Nephron progenitor cell (in vitro differentiated cells): Measurements from ENCODE around the gene CNTNAP1.
"Not testable (repeated sequence)": the region's sequence is repeated elsewhere in the genome, so short reads cannot be mapped to it uniquely, and the experiment has no call there.

Experiments
- DNase-seq: peaks from one replicate; pipeline ENCODE4 v3.0.0; 2021
- H3K27ac Mint-ChIP-seq: 2 replicates; pipeline ENCODE4 v1.8.0; 2021; ENCODE audit warnings: mild to moderate bottlenecking, moderate library complexity, mixed read lengths
- H3K27me3 Mint-ChIP-seq: 2 replicates; pipeline ENCODE4 v1.8.0; 2021; ENCODE audit warnings: mild to moderate bottlenecking, low read depth, mixed read lengths; ENCODE audit not compliant: poor library complexity
- H3K36me3 Mint-ChIP-seq: 2 replicates; pipeline ENCODE4 v1.8.0; 2021; ENCODE audit warnings: low read depth, mixed read lengths
- H3K4me1 Mint-ChIP-seq: 2 replicates; pipeline ENCODE4 v1.8.0; 2021; ENCODE audit warnings: mixed read lengths
- H3K4me3 Mint-ChIP-seq: 2 replicates; pipeline ENCODE4 v1.8.0; 2021; ENCODE audit warnings: mild to moderate bottlenecking, moderate library complexity, mixed read lengths
- H3K9me3 Mint-ChIP-seq: 2 replicates; pipeline ENCODE4 v1.8.0; 2021; ENCODE audit warnings: mild to moderate bottlenecking, moderate library complexity, mixed read lengths
- TF ChIP-seq, protein P1 (sequence below): fragments of 200-600 bp; sonication (generic); IDR thresholded peaks from 2 replicates; pipeline ENCODE4 v1.5.0; 2021; ENCODE audit warnings: antibody characterized with exemption

Gene CNTNAP1

DNA sequence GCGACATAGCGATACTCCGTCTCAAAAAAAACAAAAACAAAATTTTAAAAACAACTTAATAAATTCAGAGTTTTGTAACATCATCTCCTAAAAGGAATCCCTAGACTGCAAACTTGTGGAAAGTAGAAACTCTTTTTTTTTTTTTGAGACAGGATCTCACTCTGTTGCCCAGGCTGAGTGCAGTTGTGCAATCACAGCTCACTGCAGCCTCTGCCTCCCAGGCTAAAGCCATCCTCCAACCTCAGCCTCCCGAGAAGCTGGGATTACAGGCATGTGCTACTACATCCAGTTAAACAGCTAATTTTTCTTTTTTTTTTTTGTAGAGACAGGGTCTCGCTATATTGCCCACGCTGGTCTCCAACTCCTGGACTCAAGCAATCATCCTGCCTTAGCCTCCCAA lies 42.8 kb downstream of the CNTNAP1 start:
- no peak overlapping the region for H3K27ac Mint-ChIP-seq
- no peak for DNase-seq
- H3K9me3 Mint-ChIP-seq: no peaks in the 10 kb centered on the region
- H3K4me3 Mint-ChIP-seq: no peak overlapping the region
- no peaks in the 10 kb centered on the region for H3K4me1 Mint-ChIP-seq
- peaks cover 50% of the 10 kb centered on the region for H3K36me3 Mint-ChIP-seq
- TF ChIP-seq, protein P1, sequence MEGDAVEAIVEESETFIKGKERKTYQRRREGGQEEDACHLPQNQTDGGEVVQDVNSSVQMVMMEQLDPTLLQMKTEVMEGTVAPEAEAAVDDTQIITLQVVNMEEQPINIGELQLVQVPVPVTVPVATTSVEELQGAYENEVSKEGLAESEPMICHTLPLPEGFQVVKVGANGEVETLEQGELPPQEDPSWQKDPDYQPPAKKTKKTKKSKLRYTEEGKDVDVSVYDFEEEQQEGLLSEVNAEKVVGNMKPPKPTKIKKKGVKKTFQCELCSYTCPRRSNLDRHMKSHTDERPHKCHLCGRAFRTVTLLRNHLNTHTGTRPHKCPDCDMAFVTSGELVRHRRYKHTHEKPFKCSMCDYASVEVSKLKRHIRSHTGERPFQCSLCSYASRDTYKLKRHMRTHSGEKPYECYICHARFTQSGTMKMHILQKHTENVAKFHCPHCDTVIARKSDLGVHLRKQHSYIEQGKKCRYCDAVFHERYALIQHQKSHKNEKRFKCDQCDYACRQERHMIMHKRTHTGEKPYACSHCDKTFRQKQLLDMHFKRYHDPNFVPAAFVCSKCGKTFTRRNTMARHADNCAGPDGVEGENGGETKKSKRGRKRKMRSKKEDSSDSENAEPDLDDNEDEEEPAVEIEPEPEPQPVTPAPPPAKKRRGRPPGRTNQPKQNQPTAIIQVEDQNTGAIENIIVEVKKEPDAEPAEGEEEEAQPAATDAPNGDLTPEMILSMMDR: no peak
- H3K27me3 Mint-ChIP-seq: no peaks in the 10 kb centered on the region

DNA sequence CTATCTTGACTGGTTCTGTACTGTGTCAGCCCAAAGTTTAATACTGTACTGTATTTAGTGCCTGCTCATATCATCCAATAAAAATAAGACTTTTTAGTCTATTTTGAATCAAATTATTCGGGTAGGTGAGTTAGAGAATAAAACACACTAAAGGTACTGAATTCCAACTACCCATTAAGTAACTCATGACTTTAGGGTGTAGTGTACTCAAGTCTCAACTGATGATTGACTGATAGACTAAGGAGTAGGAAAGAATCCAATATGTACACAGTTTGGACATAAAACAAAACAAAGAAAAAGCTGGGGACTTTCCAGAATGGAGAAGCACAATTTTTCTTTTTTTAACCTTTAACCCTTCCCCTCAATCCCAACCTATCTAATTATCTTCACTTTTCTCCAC lies 58.4 kb downstream of the CNTNAP1 start:
- H3K4me3 Mint-ChIP-seq: no peak overlapping the region
- H3K27ac Mint-ChIP-seq: peak overlapping the region; percentile 83
- no peak for DNase-seq
- TF ChIP-seq, protein P1: no peak
- peaks cover 8% of the 10 kb centered on the region for H3K27me3 Mint-ChIP-seq
- H3K9me3 Mint-ChIP-seq: peaks cover 8% of the 10 kb centered on the region
- H3K36me3 Mint-ChIP-seq: peaks cover 8% of the 10 kb centered on the region
- peaks cover 16% of the 10 kb centered on the region for H3K4me1 Mint-ChIP-seq

DNA sequence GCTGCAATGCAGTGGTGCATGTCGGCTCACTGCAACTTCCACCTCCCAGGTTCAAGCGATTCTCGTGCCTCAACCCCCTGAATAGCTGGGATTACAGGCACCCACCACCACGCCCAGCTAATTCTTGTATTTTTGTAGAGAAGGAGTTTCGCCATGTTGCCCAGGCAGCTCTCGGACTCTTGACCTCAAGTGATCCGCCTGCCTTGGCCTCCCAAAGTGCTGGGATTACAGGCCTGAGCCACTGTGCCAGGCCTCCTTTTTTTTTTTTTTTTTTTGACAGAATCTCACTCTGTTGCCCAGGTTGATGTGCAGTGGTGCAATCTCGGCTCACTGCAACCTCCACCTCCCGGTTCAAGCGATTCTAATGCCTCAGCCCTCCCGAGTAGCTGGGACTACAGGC lies 60.6 kb downstream of the CNTNAP1 start:
- not testable (repeated sequence) for H3K36me3 Mint-ChIP-seq, DNase-seq

DNA sequence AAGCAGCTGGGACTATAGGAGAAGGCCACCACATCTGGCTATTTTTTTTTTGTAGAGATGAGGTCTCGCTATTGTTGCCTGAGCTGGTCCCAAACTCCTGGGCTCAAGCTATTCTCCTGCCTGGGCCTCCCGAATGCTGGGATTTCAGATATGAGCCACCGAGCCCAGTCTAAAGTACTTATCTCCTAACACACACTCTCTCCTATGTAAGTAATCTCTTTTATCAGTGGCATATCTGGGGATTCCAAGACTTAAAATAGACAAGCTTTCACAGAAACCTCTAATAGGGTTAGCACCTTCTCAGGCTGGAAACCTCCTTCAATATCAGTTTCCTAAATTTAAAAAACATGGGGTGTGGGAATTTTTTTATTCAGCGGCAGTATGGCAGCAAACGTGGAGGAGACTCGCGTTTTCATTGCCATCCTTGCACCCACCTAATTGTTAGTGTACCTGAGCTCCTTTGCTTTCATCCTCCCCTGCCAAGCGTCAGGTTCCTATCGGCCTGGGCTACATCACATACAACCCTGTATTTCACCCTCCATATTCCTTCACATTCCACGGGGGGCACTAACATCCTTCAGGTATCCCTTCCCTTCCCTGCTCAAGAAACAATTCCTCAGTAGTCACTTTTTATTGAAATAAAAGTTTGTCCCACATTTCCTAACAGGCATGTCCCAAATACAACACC lies 61.4 kb downstream of the CNTNAP1 start:
- Mint-ChIP-seq H3K4me1 (peaks cover 31% of the 10 kb centered on the region), H3K36me3 (peaks cover 8% of the 10 kb centered on the region), H3K27me3 (peaks cover 18% of the 10 kb centered on the region), H3K27ac (peak overlapping the region; percentile 89), H3K9me3 (peaks cover 9% of the 10 kb centered on the region), H3K4me3 (peak overlapping the region; percentile 90)
- TF ChIP-seq, protein P1: no peak
- no peak for DNase-seq

More for the DNA sequence above, 60.6 kb downstream of the CNTNAP1 start:
- H3K4me1 Mint-ChIP-seq: peaks cover 22% of the 10 kb centered on the region
- H3K9me3 Mint-ChIP-seq, H3K27ac Mint-ChIP-seq: not testable (repeated sequence)
- H3K27me3 Mint-ChIP-seq: peaks cover 18% of the 10 kb centered on the region
- peak overlapping the region; percentile 46 for H3K4me3 Mint-ChIP-seq

DNA sequence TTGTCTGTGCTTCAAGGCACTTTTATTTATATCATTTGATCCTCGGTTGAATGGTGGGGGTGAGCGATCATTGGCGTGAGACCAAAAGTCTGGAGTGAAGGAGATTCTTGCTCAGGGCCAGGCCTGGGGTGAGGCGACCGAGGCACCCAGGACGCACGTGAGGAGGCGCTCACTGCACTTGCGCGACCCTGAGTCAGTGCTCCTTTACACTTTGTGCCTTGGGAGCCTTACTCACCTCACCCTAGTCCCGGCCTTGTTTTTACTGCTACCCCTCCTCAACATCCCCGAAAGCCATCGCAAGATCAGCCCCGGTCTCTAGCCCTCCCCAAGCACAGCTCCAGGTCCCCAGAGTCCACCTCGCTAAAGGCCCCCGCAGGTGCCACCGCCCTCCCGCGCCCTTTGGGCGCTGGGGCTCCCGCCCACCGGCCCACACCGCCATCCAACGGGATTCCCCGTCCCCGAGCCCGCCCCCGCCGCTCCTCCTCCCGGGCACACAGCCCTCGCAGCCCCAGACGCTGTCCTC lies 62.0 kb downstream of the CNTNAP1 start:
- peak overlapping the region; percentile 89 for H3K27ac Mint-ChIP-seq

DNA sequence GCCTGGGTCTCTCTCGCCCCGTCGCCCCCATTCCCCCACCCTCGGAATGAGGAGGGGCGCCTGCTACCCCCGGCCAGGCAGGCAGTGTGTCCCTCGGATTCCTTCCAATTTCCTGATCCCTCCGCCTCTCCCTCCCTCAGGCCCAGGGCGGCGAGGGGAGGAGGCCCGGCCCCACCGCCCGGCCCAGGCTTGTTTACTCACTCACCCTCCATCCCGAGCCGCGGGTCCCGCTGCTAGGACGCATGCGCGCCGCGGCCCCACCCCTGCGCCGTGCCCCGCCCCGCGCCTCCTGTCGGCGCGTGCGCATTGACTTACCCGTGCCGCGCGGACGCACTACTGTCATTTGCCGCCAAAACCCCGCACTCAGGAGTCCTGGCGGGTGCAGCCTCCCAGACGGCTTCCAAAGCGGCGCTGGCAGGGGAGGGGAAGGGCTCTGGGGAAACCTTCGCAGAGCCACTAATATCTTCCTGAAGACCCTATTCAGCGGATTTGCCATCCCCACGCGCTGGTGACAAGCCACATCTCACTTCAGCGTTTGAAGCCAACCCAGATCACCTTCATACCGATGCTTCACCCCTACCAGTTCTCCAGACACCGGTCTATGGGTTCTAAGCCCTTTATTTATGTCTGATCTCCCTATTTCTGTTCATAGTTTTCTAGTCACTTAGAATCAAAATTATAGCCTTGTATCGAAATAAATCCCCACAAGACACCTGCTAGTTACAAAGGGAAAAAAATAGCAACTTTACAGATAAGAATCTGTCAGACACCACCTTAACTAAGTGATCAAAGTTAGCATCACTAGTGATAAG lies 62.7 kb downstream of the CNTNAP1 start, which contains the start of gene EZH1:
Gene EZH1, minus strand, starts transcription at position 235 of the 812 bp plus-strand sequence. CDS start 16,099 bp downstream, outside the sequence.
- Mint-ChIP-seq H3K9me3 (peaks cover 9% of the 10 kb centered on the region), H3K27ac (peak within 1 kb of the TSS; percentile 89), H3K27me3 (peaks cover 18% of the 10 kb centered on the region), H3K4me1 (peaks cover 43% of the 10 kb centered on the region), H3K4me3 (peak within 1 kb of the TSS; percentile 90), H3K36me3 (peaks cover 8% of the 10 kb centered on the region)
- peak; percentile 93 for DNase-seq
- TF ChIP-seq, protein P1: no peak

More for the DNA sequence above, 62.0 kb downstream of the CNTNAP1 start:
- TF ChIP-seq, protein P1: no peak
- H3K36me3 Mint-ChIP-seq: peaks cover 8% of the 10 kb centered on the region
- H3K27me3 Mint-ChIP-seq: peaks cover 18% of the 10 kb centered on the region
- H3K4me3 Mint-ChIP-seq: peak overlapping the region; percentile 90
- H3K9me3 Mint-ChIP-seq: peaks cover 9% of the 10 kb centered on the region
- H3K4me1 Mint-ChIP-seq: peaks cover 37% of the 10 kb centered on the region
- no peak for DNase-seq
